GM18511 (cell line): ENCODE measurements around the gene SH2D1A.

Experiments
- ATAC-seq: cut with Tn5 transposase; IDR thresholded peaks from one replicate; pipeline ENCODE4 v1.9.1; 2021; ENCODE audit warnings: mild to moderate bottlenecking, moderate library complexity; ENCODE audit not compliant: unreplicated experiment

SH2D1A gene

GRCh38 chrX:124415115-124415800 is 68.9 kb downstream of the SH2D1A start:
- peak; percentile 67 for ATAC-seq

GRCh38 chrX:124421898-124422655 is 75.7 kb downstream of the SH2D1A start:
- ATAC-seq: no peak
